ENCODE results near the gene RHBDF1.

GRCh38 chr16:105521-105920, 33.1 kb upstream of the RHBDF1 start:
- TF ChIP-seq CTCF (IDR thresholded peaks at IDR 0.05; ENCODE audit: low read depth, low read length, poor library complexity, severe bottlenecking): no peak
- TF ChIP-seq EZH2phosphoT487 (IDR thresholded peaks at IDR 0.05; ENCODE audit: borderline replicate concordance, low read length): no peak
